Right lobe of liver (tissue), 6 donors: ENCODE data around the gene TLCD4. TPM values are rescaled to one million over a fixed set of nuclear protein-coding genes. Genes with fewer than 3 reads are reported as not detected.
A peak's percentile ranks its signal among the peaks of the same experiment; 100 is the strongest.

Experiments used
- ATAC-seq, 4 donors: fragments of 200-7000 bp; cut with Tn5 transposase; one replicate each; pipeline ENCODE4 v1.9.1; 2020; ENCODE audit warnings: mild to moderate bottlenecking in 4 of 4, moderate library complexity in 4 of 4
- DNase-seq, 3 donors: peaks; one replicate each; pipeline ENCODE4 v3.0.0-alpha.2; 2020
- H3K27ac ChIP-seq, 3 donors: fragments of 200-600 bp; one replicate each; pipeline ENCODE4 v1.8.0; 2022
- H3K27me3 ChIP-seq, 2 donors: fragments of 200-600 bp; one replicate each; pipeline ENCODE4 v1.8.0; 2022
- H3K36me3 ChIP-seq, 4 donors: fragments of 200-600 bp; sonication (generic) in 1 of 4; one replicate each; pipeline versions ENCODE4 v1.5.1 to v1.8.0; 2017 to 2022; ENCODE audit warnings: control low read depth in 1 of 4
- H3K4me1 ChIP-seq, 4 donors: fragments of 200-600 bp; sonication (generic) in 1 of 4; one replicate each; pipeline versions ENCODE4 v1.5.1 to v1.8.0; 2017 to 2022; ENCODE audit warnings: control low read depth in 1 of 4
- H3K4me3 ChIP-seq, 3 donors: fragments of 200-600 bp; one replicate each; pipeline ENCODE4 v1.8.0; 2022
- H3K9me3 ChIP-seq, 4 donors: fragments of 200-600 bp; sonication (generic) in 1 of 4; one replicate each; pipeline versions ENCODE4 v1.5.1 to v1.8.0; 2017 to 2022; ENCODE audit warnings: control low read depth in 1 of 4
- CTCF ChIP-seq, 4 donors: fragments of 200-600 bp in 3 of 4; fragments of 450-650 bp in 1 of 4; IDR thresholded peaks; one replicate each; pipeline versions ENCODE4 v1.5.1 to v1.8.0; 2016 to 2022; ENCODE audit warnings: antibody characterized with exemption in 4 of 4, mild to moderate bottlenecking in 2 of 4
- POLR2A ChIP-seq: fragments of 450-650 bp; IDR thresholded peaks from one replicate; pipeline ENCODE4 v1.6.1; 2017; ENCODE audit warnings: antibody characterized with exemption, mild to moderate bottlenecking
- WGBS: methylation state at CpG from one replicate; pipeline ENCODE4 v1.1.6; 2018; ENCODE audit warnings: low coverage, low lambda C conversion rate; ENCODE audit not compliant: insufficient coverage; ENCODE audit errors: missing lambda C conversion rate; 5-methylcytosine and 5-hydroxymethylcytosine counted together
- intact Hi-C, 2 donors: fragments of 100-400 bp; cut with DNase I; formaldehyde crosslinking; loops; one replicate each; pipeline versions ENCODE4 v1.11.2 to v1.14.1; 2022
- total RNA-seq, 6 experiments: library from RNA; depleted of rRNA in 2 of 6; stranded (reverse); fragments of >200 nt in 2 of 6; fragmentation: NEBNext Ultra II Directional in 3 of 6; extraction: Animal tissue kit (Norgen Biotek cat#: 25700) in 3 of 6; gene quantifications; one replicate each; pipeline versions ENCODE4 v1.1.0 to v1.2.4, GENCODE V29; 2016 to 2023
- donor health status: DM: no; HTN: yes; CAD: no.
- donor health status: DM: no; HTN: no; CAD: no.
- donor health status: DM: no; HTN: no; CAD: no.
- donor health status: DM: no; HTN: yes; CAD: no.
- donor health status: DM: no; HTN: yes; CAD: no.

TLCD4 gene
- total RNA-seq, 6 experiments from 2014 or later = 45.6 to 181 (median 106) TPM

GRCh38 chr1:95076034-95076433, 41.1 kb upstream of the TLCD4 start:
- DNase-seq (no peak), ATAC-seq (no peak)
- H3K27me3 ChIP-seq = no peaks in the 10 kb centered on the region
- H3K36me3 ChIP-seq = no peaks in the 10 kb centered on the region
- intact Hi-C loops = no loop called here
- no peaks in the 10 kb centered on the region for H3K4me1 ChIP-seq
- no peaks in the 10 kb centered on the region for H3K9me3 ChIP-seq
- no peak overlapping the region for H3K27ac ChIP-seq
- H3K4me3 ChIP-seq = no peak overlapping the region
- TF ChIP-seq CTCF (IDR thresholded peaks at IDR 0.05) (no peak), POLR2A (no peak)

- ATAC-seq (no peak), DNase-seq (no peak)
- Histone ChIP-seq H3K4me1 (peaks cover 0 to 6% (median 2%) of the 10 kb centered on the region in 4 donors), H3K9me3 (no peaks in the 10 kb centered on the region), H3K36me3 (no peaks in the 10 kb centered on the region), H3K4me3 (no peak overlapping the region), H3K27ac (no peak overlapping the region), H3K27me3 (no peaks in the 10 kb centered on the region)
- TF ChIP-seq POLR2A = no peak
- no peak for TF ChIP-seq CTCF (IDR thresholded peaks at IDR 0.05)
- intact Hi-C loops = no loop called here
- 78% methylated on average over 1 of the region's 1 CpG for WGBS
Measured at GRCh38 chr1:95080446-95080845, 36.7 kb upstream of the TLCD4 start.

- WGBS = 57% methylated on average over 1 of the region's 1 CpG
- TF ChIP-seq POLR2A (no peak), CTCF (IDR thresholded peaks at IDR 0.05) (no peak)
- DNase-seq (no peak), ATAC-seq (no peak)
- H3K36me3 ChIP-seq = no peaks in the 10 kb centered on the region
- H3K27ac ChIP-seq = no peak overlapping the region
- H3K4me1 ChIP-seq = peaks cover 0 to 6% (median 2%) of the 10 kb centered on the region in 4 donors
- intact Hi-C loops = no loop called here
- no peak overlapping the region for H3K4me3 ChIP-seq
- H3K27me3 ChIP-seq = no peaks in the 10 kb centered on the region
- no peaks in the 10 kb centered on the region for H3K9me3 ChIP-seq
Measured at GRCh38 chr1:95080879-95081278, 36.3 kb upstream of the TLCD4 start.

- DNase-seq = no peak
- 79% methylated on average over 8 of the region's 8 CpGs for WGBS
Measured at GRCh38 chr1:95084317-95085176, 32.6 kb upstream of the TLCD4 start.

More at GRCh38 chr1:95084317-95085176, 32.6 kb upstream of the TLCD4 start:
- intact Hi-C loops = no loop called here
- Histone ChIP-seq H3K27ac (no peak overlapping the region), H3K9me3 (no peaks in the 10 kb centered on the region), H3K27me3 (no peaks in the 10 kb centered on the region), H3K36me3 (no peaks in the 10 kb centered on the region), H3K4me3 (no peak overlapping the region), H3K4me1 (peaks cover 0 to 28% (median 7%) of the 10 kb centered on the region in 4 donors)
- TF ChIP-seq CTCF (IDR thresholded peaks at IDR 0.05) (peak; percentile 43 to 65 (median 62)), POLR2A (no peak)
- peak; percentile 43 to 70 (median 51) for ATAC-seq
